H1 (cell line): Measurements from ENCODE around the gene SELENOK. TPM values are rescaled to one million over a fixed set of nuclear protein-coding genes. Genes with fewer than 3 reads are reported as not detected.

Source experiments
- CTCF ChIA-PET: fragments of 300-600 bp; sonication (Branson Sonifier 250); formaldehyde crosslinking; loops from one replicate; lab custom pipeline; 2021; ENCODE audit not compliant: partially characterized antibody; lab: Charles Lee
- POLR2A ChIA-PET: fragments of 300-600 bp; sonication (Branson Sonifier 250); formaldehyde crosslinking; loops from one replicate; lab custom pipeline; 2021; ENCODE audit warnings: inconsistent platforms; ENCODE audit not compliant: partially characterized antibody; lab: Charles Lee
- DNase-seq, 2 experiments: peaks; one replicate each; pipeline versions ENCODE4 v3.0.0 to v3.0.0-alpha.2; 2010 to 2022; ENCODE audit warnings: low spot score in 2 of 2, low read depth in 1 of 2, mixed read lengths in 1 of 2
- FAIRE-seq: peaks from 2 replicates; lab custom pipeline; 2011; peaks lifted over from hg19 to GRCh38; lab: Jason Lieb, UNC
- H2AFZ ChIP-seq: 2 replicates; pipeline ENCODE4 v1.8.1; 2012; ENCODE audit warnings: low read length, inconsistent platforms
- H2AK5ac ChIP-seq: 2 replicates; pipeline ENCODE4 v1.6.1; 2013; ENCODE audit warnings: low read depth, low read length
- H2BK120ac ChIP-seq: replicated peaks from 2 replicates; pipeline ENCODE3; 2013; ENCODE audit warnings: low read depth, low read length, inconsistent platforms
- H2BK12ac ChIP-seq: 2 replicates; pipeline ENCODE4 v1.6.1; 2013; ENCODE audit warnings: low read depth, low read length
- H2BK15ac ChIP-seq: 2 replicates; pipeline ENCODE4 v1.6.1; 2013; ENCODE audit warnings: low read length
- H2BK20ac ChIP-seq: 2 replicates; pipeline ENCODE4 v1.6.1; 2013; ENCODE audit warnings: low read length
- H2BK5ac ChIP-seq: 2 replicates; pipeline ENCODE4 v1.6.1; 2013; ENCODE audit warnings: low read depth, low read length
- H3K14ac ChIP-seq: 2 replicates; pipeline ENCODE4 v1.6.1; 2013; ENCODE audit warnings: inconsistent platforms; ENCODE audit not compliant: insufficient read length
- H3K18ac ChIP-seq: 2 replicates; pipeline ENCODE4 v1.6.1; 2013; ENCODE audit warnings: low read length; ENCODE audit errors: extremely low read depth
- H3K23ac ChIP-seq: 2 replicates; pipeline ENCODE4 v1.6.1; 2013; ENCODE audit warnings: inconsistent platforms; ENCODE audit not compliant: insufficient read length
- H3K23me2 ChIP-seq: 2 replicates; pipeline ENCODE4 v1.6.1; 2013; ENCODE audit warnings: low read depth, low read length
- H3K27ac ChIP-seq: 2 replicates; pipeline ENCODE4 v1.6.1; 2011; ENCODE audit warnings: low read depth, low read length, inconsistent platforms
- H3K27me3 ChIP-seq, 4 experiments: replicated peaks in 1 of 4; 1 replicate in 1 of 4; 2 replicates in 3 of 4; pipeline versions ENCODE4 v1.6.1 to v1.8.1; 2011 to 2013; ENCODE audit warnings: low read length in 3 of 4, mild to moderate bottlenecking in 3 of 4, inconsistent platforms in 2 of 4, mixed read lengths in 2 of 4, moderate library complexity in 1 of 4; ENCODE audit not compliant: control insufficient read depth in 3 of 4, insufficient read depth in 3 of 4; ENCODE audit errors: extremely low read depth in 1 of 4
- H3K36me3 ChIP-seq, 4 experiments: 2 replicates each; pipeline versions ENCODE4 v1.6.1 to v1.8.1; 2011 to 2013; ENCODE audit warnings: mild to moderate bottlenecking in 4 of 4, low read length in 3 of 4, moderate library complexity in 2 of 4, control low read depth in 1 of 4, inconsistent platforms in 1 of 4; ENCODE audit not compliant: insufficient read depth in 4 of 4, control insufficient read depth in 2 of 4
- H3K4ac ChIP-seq: replicated peaks from 2 replicates; pipeline ENCODE3; 2013; ENCODE audit warnings: low read length, low read depth, mixed read lengths, inconsistent platforms; ENCODE audit not compliant: insufficient read length
- H3K4me1 ChIP-seq, 4 experiments: replicated peaks in 1 of 4; 1 replicate in 1 of 4; 2 replicates in 3 of 4; pipeline versions ENCODE4 v1.6.1 to v1.8.1; 2011 to 2013; ENCODE audit warnings: low read length in 3 of 4, inconsistent platforms in 2 of 4, mixed read lengths in 1 of 4; ENCODE audit not compliant: insufficient read depth in 4 of 4, control insufficient read depth in 3 of 4
- H3K4me2 ChIP-seq, 2 experiments: 2 replicates each; pipeline versions ENCODE4 v1.6.1 to v1.8.1; 2011 to 2013; ENCODE audit warnings: low read depth in 2 of 2, low read length in 2 of 2, control low read depth in 1 of 2, inconsistent platforms in 1 of 2, mild to moderate bottlenecking in 1 of 2; ENCODE audit not compliant: insufficient read depth in 1 of 2
- H3K4me3 ChIP-seq, 4 experiments: fragments of 200-600, 300-600 bp in 1 of 4; sonication (generic), shearing (Covaris generic), sonication (Bioruptor Twin) in 1 of 4; 2 replicates each; pipeline versions ENCODE4 v1.5.1 to v1.8.1; 2011 to 2016; ENCODE audit warnings: low read length in 4 of 4, low read depth in 3 of 4, control low read depth in 2 of 4, inconsistent platforms in 2 of 4, mild to moderate bottlenecking in 2 of 4, mixed read lengths in 1 of 4, moderate library complexity in 1 of 4; ENCODE audit not compliant: insufficient read depth in 2 of 4; ENCODE audit errors: extremely low read depth in 1 of 4
- H3K56ac ChIP-seq: replicated peaks from 2 replicates; pipeline ENCODE3; 2013; ENCODE audit warnings: low read depth, mild to moderate bottlenecking, mixed read lengths, low read length, inconsistent platforms; ENCODE audit not compliant: insufficient read length
- H3K79me1 ChIP-seq: 2 replicates; pipeline ENCODE4 v1.6.1; 2013; ENCODE audit warnings: low read depth, low read length, control low read depth
- H3K79me2 ChIP-seq, 2 experiments: 2 replicates each; pipeline versions ENCODE4 v1.6.1 to v1.8.1; 2012 to 2013; ENCODE audit warnings: low read length in 2 of 2, mild to moderate bottlenecking in 2 of 2, inconsistent platforms in 1 of 2; ENCODE audit not compliant: insufficient read depth in 2 of 2, control insufficient read depth in 1 of 2
- H3K9ac ChIP-seq, 4 experiments: replicated peaks in 1 of 4; 1 replicate in 1 of 4; 2 replicates in 3 of 4; pipeline versions ENCODE4 v1.6.1 to v1.8.1; 2011 to 2013; ENCODE audit warnings: low read depth in 3 of 4, low read length in 3 of 4, control low read depth in 2 of 4, mild to moderate bottlenecking in 2 of 4, moderate library complexity in 2 of 4, inconsistent platforms in 1 of 4; ENCODE audit errors: extremely low read depth in 1 of 4
- H3K9me3 ChIP-seq, 2 experiments: 2 replicates each; pipeline versions ENCODE4 v1.6.1 to v1.8.1; 2012 to 2013; ENCODE audit warnings: mild to moderate bottlenecking in 2 of 2, moderate library complexity in 2 of 2, control low read depth in 1 of 2, inconsistent platforms in 1 of 2, low read depth in 1 of 2, low read length in 1 of 2, mixed read lengths in 1 of 2; ENCODE audit not compliant: insufficient read depth in 2 of 2
- H4K20me1 ChIP-seq, 2 experiments: replicated peaks in 1 of 2; 2 replicates each; pipeline versions ENCODE3 to v1.8.1; 2011 to 2013; ENCODE audit warnings: inconsistent platforms in 2 of 2, low read length in 2 of 2, mild to moderate bottlenecking in 1 of 2; ENCODE audit not compliant: insufficient read depth in 2 of 2, control insufficient read depth in 1 of 2
- H4K5ac ChIP-seq: 2 replicates; pipeline ENCODE4 v1.6.1; 2013; ENCODE audit warnings: low read length, low read depth, mixed read lengths, inconsistent platforms; ENCODE audit not compliant: insufficient read length
- H4K8ac ChIP-seq: 2 replicates; pipeline ENCODE4 v1.8.0; 2013; ENCODE audit warnings: mild to moderate bottlenecking, moderate library complexity, low read length, inconsistent platforms; ENCODE audit not compliant: insufficient read depth; ENCODE audit errors: extremely low read depth
- H4K91ac ChIP-seq: replicated peaks from 2 replicates; pipeline ENCODE3; 2013; ENCODE audit warnings: low read length, mixed read lengths, inconsistent platforms; ENCODE audit not compliant: insufficient read length
- ASH2L ChIP-seq: fragments of 200-600, 300-600 bp; sonication (generic); IDR thresholded peaks from one replicate; pipeline ENCODE4 v1.7.1; 2017; ENCODE audit warnings: low read length
- BCL11A ChIP-seq, 2 experiments: IDR thresholded peaks; one replicate each; pipeline ENCODE4 v1.6.1; 2011; ENCODE audit warnings: low read depth in 2 of 2, low read length in 2 of 2, mild to moderate bottlenecking in 2 of 2
- BRCA1 ChIP-seq: IDR thresholded peaks from 2 replicates; pipeline ENCODE4 v1.6.1; 2012; ENCODE audit warnings: low read depth, low read length, improper control_type of control experiment
- SAP30 ChIP-seq: fragments of 300-600 bp; sonication (generic); IDR thresholded peaks from 2 replicates; pipeline ENCODE4 v1.7.1; 2012; ENCODE audit warnings: low read length, moderate library complexity, mild to moderate bottlenecking, inconsistent platforms; ENCODE audit not compliant: insufficient read depth, insufficient replicate concordance
- SIX5 ChIP-seq: IDR thresholded peaks from 2 replicates; pipeline ENCODE4 v1.6.1; 2011; ENCODE audit warnings: mild to moderate bottlenecking, low read depth, low read length
- SP2 ChIP-seq: IDR thresholded peaks from 2 replicates; pipeline ENCODE4 v1.6.1; 2012; ENCODE audit warnings: mild to moderate bottlenecking, low read length, inconsistent platforms
- SUZ12 ChIP-seq: fragments of 200-600 bp; sonication (generic); IDR thresholded peaks from 2 replicates; pipeline ENCODE4 v1.6.1; 2012; ENCODE audit warnings: mild to moderate bottlenecking, inconsistent platforms, low read length, moderate library complexity, mixed read lengths
- TAF1 ChIP-seq: IDR thresholded peaks from 2 replicates; pipeline ENCODE4 v1.6.1; 2011; ENCODE audit warnings: mild to moderate bottlenecking, low read depth, low read length
- TBP ChIP-seq: IDR thresholded peaks from 2 replicates; pipeline ENCODE4 v1.6.1; 2011; ENCODE audit warnings: low read depth, low read length, improper control_type of control experiment
- TEAD4 ChIP-seq: IDR thresholded peaks from 2 replicates; pipeline ENCODE4 v1.6.1; 2012; ENCODE audit warnings: low read depth, low read length, inconsistent platforms, mixed read lengths
- WGBS, 2 experiments: shearing (Covaris generic) in 1 of 2; methylation state at CpG; one replicate each; pipeline versions ENCODE4 v1.1.6 to v1.1.7; 2013 to 2015; ENCODE audit warnings: low lambda C conversion rate in 2 of 2, mixed read lengths in 2 of 2, inconsistent platforms in 1 of 2, low coverage in 1 of 2, missing lambda C conversion rate in 1 of 2; ENCODE audit not compliant: insufficient replicate concordance in 2 of 2, insufficient coverage in 1 of 2, insufficient read length in 1 of 2; ENCODE audit errors: extremely low coverage in 1 of 2, missing lambda C conversion rate in 1 of 2; 5-methylcytosine and 5-hydroxymethylcytosine counted together
- polyA plus RNA-seq, 7 experiments: library from polyadenylated mRNA; depleted of rRNA in 3 of 7; stranded (reverse) in 5 of 7; unstranded in 2 of 7; fragments of >200 nt in 5 of 7; fragments of 200-250 nt in 2 of 7; gene quantifications; 1 replicate in 5 of 7; 2 replicates in 1 of 7; 4 replicates in 1 of 7; pipeline versions ENCODE4 v1.2.1 to v1.2.3, GENCODE V29; 2011 to 2013; ENCODE audit warnings: missing spikeins in 2 of 7, mixed read lengths in 2 of 7
- total RNA-seq: library from RNA; stranded (reverse); fragmentation: NEBNext Ultra II Directional; extraction: Animal tissue kit (Norgen Biotek cat#: 25700); gene quantifications from 2 replicates; pipeline ENCODE4 v1.2.1, GENCODE V29; 2021
- TF ChIP-seq, protein P1 (sequence below): IDR thresholded peaks from 2 replicates; pipeline ENCODE4 v1.6.1; 2012; ENCODE audit warnings: inconsistent platforms

Gene SELENOK
- total and polyA plus RNA-seq, 2 of the 8 experiments (the other 6 are each of a cell fraction or from before 2014, with no cell fraction given): 26.9 to 40.2 TPM

DNA sequence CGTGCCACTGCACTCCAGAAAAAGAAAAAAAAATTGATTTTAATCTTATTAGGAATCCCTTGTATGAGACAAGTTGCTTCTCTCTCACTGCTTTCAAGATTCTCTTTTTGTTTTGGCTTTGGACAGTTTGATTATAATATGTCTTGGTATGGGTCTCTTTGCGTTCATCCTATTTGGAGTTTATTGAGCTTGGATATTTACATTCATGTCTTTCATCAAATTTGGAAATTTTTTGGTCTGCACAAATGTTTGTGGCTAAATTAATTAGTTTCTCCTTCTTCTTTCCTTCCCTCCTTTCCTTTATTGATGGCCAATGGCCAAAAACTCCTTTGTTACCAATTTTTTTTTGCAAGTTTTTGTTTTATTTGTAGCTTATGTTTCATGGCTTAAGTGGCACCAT lies 28.1 kb upstream of the SELENOK start:
- Histone ChIP-seq H3K79me2 (no peaks in the 10 kb centered on the region), H3K27me3 (no peaks in the 10 kb centered on the region), H3K79me1 (no peaks in the 10 kb centered on the region), H3K4me3 (no peak overlapping the region), H2AK5ac (no peak overlapping the region), H4K5ac (no peak overlapping the region), H4K91ac (no peak overlapping the region), H2BK12ac (no peak overlapping the region), H3K4me1 (no peaks in the 10 kb centered on the region), H3K23me2 (no peaks in the 10 kb centered on the region), H3K9ac (no peak overlapping the region), H2BK15ac (no peak overlapping the region), H3K36me3 (no peaks in the 10 kb centered on the region), H3K18ac (no peak overlapping the region), H3K9me3 (peaks cover 0 to 2% of the 10 kb centered on the region in 2 experiments; a peak in 1 of 4 replicates), H2AFZ (no peak overlapping the region), H2BK120ac (no peak overlapping the region), H3K4ac (no peak overlapping the region), H3K27ac (no peak overlapping the region), H2BK5ac (no peak overlapping the region), H4K8ac (no peak overlapping the region), H3K4me2 (no peak overlapping the region), H3K56ac (no peak overlapping the region), H3K23ac (no peak overlapping the region), H2BK20ac (no peak overlapping the region)
- POLR2A ChIA-PET: no interaction called here
- FAIRE-seq (no peak), DNase-seq (no peak)
- 84% methylated on average over 2 of the region's 2 CpGs; no CpG with 5 or more reads in 1 of the 2 experiments for WGBS, 2 experiments
- TF ChIP-seq SAP30: no peak
- TF ChIP-seq SUZ12: no peak
- TF ChIP-seq TEAD4: no peak
- no peak for TF ChIP-seq BCL11A (IDR thresholded peaks at IDR 0.05; ENCODE audit: low read depth in 2 of 2, low read length in 2 of 2)
- TF ChIP-seq SP2: no peak
- TF ChIP-seq TBP: no peak
- no peak for TF ChIP-seq ASH2L
- TF ChIP-seq TAF1: no peak
- TF ChIP-seq, protein P1, sequence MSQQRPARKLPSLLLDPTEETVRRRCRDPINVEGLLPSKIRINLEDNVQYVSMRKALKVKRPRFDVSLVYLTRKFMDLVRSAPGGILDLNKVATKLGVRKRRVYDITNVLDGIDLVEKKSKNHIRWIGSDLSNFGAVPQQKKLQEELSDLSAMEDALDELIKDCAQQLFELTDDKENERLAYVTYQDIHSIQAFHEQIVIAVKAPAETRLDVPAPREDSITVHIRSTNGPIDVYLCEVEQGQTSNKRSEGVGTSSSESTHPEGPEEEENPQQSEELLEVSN: no peak
- no peak for TF ChIP-seq BRCA1
- no peak for TF ChIP-seq SIX5
- TF ChIP-seq, all 59 proteins: peak for 0
- CTCF ChIA-PET: no interaction called here
- Histone ChIP-seq H4K20me1 (no peaks in the 10 kb centered on the region), H3K14ac (no peak overlapping the region)
